ENCODE measurements around the gene AKR1B15.
"Not testable (repeated sequence)": the region's sequence is repeated elsewhere in the genome, so short reads cannot be mapped to it uniquely, and the experiment has no call there.

Gene AKR1B15

DNA sequence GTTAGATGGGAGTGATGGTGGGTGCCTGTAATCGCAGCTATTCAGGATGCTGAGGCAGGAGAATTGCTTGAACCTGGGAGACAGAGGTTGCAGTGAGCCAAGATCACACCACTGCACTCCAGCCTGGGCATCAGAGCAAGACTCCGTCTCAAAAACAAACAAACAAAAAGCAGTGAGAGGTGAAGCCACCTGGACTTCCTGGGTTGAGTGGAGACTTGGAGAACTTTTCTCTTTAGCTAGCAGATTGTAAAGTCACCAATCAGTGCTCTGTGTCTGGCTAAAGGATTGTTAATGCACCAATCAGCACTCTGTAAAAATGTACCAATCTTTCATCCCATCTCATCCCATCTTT lies 14.5 kb downstream of the AKR1B15 start:
- not testable (repeated sequence) for DNase-seq (ENCODE audit: low read depth)

GRCh38 chr7:134565643-134566136 lies 16.8 kb downstream of the AKR1B15 start:
- no peak for DNase-seq (ENCODE audit: low read depth)

DNA sequence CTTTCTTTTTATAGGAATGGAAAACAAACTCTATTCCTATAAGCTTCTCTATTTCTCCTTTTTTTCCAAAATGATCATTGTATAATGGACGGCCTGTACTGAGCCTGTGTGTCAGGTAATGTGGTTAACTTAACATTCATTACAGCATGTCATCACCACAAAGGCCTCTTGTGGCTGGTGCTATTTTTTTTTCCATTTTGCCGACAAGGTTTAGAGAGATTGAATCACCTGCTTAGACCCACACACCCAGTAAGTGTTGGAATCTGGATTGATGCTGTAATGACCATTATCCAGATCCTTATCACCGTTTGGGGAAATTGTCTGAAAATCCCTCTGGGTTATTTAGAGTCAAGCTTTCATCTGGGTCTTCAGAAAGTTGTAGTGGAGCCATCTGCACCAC lies 18.5 kb downstream of the AKR1B15 start:
- DNase-seq (ENCODE audit: low read depth) = no peak

GRCh38 chr7:134569962-134570361 lies 21.1 kb downstream of the AKR1B15 start:
- not testable (repeated sequence) for DNase-seq (ENCODE audit: low read depth)

DNA sequence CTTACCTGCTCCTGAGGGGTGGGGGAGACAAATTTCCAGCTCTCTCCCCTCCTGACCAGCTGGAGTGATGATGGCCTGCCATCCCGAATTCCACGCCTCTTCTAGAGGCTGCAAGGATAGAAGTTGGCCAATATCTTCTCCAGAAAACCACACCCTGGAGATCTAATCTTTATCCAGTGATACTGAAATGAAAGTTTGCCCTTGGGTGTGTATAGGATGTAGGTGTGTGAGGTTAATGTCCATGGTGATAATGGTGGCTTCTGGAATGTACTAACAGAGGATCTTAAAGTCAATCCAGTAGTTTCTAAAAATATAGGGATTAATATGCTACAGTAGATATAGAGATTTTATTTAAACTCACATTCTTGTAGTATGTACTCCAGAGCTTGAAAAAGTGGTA lies 22.2 kb downstream of the AKR1B15 start:
- DNase-seq (ENCODE audit: low read depth) = no peak

DNA sequence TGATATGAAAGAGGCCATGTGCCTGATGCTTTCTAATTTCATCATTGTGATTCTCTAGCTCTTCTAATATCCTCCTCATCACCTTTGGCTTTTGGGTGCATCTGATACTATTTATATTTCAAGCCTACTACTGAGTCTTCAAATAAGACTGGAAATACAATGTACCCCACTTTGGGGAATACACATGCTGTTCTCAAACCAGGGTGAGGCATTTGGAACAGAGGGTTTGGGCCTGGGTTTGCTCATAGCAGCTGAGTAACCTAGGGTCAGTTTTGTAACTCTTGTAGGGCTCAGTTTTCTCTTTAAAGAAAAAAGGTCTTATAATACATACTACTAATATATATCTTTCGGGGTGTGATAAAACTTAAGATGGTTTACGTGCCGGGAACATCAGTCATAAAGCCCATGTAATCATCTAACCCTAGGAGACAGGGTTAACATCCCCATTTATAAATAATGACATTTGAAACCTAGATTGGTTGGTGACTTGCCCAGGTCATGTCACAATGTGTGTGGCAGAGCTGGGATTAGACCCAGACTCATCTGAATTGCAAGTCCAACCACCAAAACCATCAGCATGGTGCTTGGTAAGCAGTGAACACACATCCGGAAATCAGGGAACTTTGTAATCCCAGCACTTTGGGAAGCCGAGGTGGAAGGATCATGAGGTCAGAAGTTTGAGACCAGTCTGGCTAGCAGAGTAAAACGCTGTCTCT lies 23.0 kb downstream of the AKR1B15 start:
- DNase-seq (ENCODE audit: low read depth) = no peak

GRCh38 chr7:134574322-134574721 lies 25.4 kb downstream of the AKR1B15 start:
- no peak for DNase-seq (ENCODE audit: low read depth)

- no peak for DNase-seq (ENCODE audit: low read depth)
Measured at GRCh38 chr7:134584290-134584689, 35.4 kb downstream of the AKR1B15 start.

- DNase-seq (ENCODE audit: low read depth) = no peak
Measured at GRCh38 chr7:134585897-134586296, 37.0 kb downstream of the AKR1B15 start.

DNA sequence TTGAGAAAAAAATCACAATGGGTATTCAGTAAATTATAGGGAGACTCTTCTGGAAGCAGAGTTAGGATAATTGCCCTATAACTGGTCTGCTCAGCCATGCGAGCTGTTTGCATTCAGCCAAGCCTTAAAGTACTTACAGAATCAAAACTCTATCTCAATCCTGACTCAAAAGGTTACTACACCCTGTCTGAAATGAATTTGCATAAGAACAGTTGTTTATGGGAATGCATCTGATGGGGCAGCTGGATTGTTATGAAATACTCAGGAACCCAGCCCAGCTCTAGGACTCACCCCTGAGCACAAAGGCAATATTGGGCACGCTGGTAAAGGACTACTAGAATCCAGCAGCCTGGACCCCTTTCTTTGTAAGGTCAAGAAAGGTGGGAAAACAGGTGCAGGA lies 38.8 kb downstream of the AKR1B15 start:
- DNase-seq (ENCODE audit: low read depth) = no peak

DNA sequence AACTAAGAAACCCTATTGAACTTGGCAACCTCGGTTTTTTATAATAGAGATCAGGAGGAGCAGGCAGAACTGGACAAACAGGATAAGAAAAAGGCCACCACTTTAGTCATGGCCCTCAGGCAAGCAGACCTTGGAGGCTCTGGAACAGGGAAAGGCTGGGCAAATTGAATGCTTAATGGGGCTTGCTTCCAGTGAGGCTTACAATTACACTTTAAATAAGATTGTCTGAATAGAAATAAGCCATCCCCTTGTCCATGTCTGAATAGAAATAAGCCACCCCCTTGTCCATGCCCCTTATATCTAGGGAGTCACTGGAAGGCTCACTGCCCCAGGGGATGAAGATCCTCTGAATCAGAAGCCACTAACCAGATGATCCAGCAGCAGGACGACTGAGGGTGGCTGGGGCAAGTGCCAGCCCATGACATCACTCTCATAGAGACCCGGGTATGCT lies 40.6 kb downstream of the AKR1B15 start:
- no peak for DNase-seq (ENCODE audit: low read depth)

- no peak for DNase-seq (ENCODE audit: low read depth)
Measured at GRCh38 chr7:134593530-134594392, 44.9 kb downstream of the AKR1B15 start.

- no peak for DNase-seq (ENCODE audit: low read depth)
Measured at GRCh38 chr7:134594877-134595276, 46.0 kb downstream of the AKR1B15 start.

GRCh38 chr7:134599371-134599770 lies 50.5 kb downstream of the AKR1B15 start:
- no peak for DNase-seq (ENCODE audit: low read depth)

GRCh38 chr7:134601459-134601858 lies 52.5 kb downstream of the AKR1B15 start:
- no peak for DNase-seq (ENCODE audit: low read depth)

GRCh38 chr7:134602881-134603451 lies 54.1 kb downstream of the AKR1B15 start:
- no peak for DNase-seq (ENCODE audit: low read depth)

DNA sequence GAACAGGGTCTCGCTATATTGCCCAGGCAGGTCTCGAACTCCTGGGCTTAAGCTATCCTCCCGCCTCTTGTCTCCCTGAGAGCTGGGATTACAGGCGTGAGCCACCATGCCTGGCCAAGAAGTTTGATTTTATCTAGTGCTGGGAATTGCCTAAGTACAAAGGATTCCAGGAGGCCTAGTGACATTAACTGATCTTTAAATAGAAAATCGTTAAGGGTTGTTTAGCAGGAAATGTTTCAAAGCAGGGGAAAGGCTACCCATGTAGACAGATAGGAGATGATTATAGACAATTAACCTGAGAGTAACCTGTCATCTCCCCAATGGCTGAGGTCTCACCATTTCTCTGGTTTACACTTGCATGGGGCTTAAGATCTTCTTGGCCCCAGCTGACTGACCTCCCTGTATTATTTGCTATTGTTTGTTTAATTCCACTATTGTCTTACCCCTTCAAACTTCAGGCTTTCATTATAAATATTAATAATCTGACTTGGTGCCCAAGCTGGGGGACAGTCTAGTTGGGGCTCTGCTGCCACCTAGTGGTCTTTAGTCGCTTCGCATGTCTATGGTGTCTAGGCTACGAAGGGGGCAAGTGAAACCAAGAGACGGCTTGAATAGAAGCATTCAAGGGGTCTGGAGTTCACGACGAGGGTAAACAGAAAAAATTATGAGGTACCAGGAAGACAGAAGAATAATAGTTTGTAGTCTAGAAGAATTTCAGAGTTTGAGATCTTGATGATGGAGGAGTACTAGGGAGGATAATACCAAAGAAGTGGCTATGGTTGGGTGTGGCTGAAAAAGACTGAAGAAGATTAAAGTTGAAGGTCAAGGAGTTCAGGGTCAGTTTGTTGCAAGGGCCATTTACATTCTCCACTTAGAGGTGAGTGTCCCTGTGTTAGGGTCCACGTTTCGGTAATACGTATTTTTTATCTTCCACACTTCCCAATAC lies 57.3 kb downstream of the AKR1B15 start:
- DNase-seq (ENCODE audit: low read depth) = peak; percentile 24

- no peak for DNase-seq (ENCODE audit: low read depth)
Measured at GRCh38 chr7:134611611-134612151, 62.8 kb downstream of the AKR1B15 start.

DNA sequence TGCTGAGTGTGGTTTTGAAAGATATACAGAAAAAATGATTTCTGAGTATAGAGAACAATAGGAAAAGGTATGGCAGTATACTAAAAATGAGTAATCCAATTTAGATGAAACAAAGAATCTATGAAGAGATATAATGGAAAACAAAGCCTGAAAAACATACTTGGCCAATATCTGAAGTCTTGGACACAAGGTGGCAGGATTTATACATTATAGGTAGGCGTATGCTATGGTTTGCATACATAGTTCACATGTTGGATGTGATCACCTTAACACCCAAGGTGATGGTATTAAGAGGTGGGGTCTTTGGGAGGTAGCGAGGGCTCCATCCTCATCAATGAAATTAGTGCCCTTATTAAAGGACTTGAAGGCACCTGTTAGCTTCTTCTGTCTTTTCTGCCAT lies 63.3 kb downstream of the AKR1B15 start:
- DNase-seq (ENCODE audit: low read depth) = no peak

DNA sequence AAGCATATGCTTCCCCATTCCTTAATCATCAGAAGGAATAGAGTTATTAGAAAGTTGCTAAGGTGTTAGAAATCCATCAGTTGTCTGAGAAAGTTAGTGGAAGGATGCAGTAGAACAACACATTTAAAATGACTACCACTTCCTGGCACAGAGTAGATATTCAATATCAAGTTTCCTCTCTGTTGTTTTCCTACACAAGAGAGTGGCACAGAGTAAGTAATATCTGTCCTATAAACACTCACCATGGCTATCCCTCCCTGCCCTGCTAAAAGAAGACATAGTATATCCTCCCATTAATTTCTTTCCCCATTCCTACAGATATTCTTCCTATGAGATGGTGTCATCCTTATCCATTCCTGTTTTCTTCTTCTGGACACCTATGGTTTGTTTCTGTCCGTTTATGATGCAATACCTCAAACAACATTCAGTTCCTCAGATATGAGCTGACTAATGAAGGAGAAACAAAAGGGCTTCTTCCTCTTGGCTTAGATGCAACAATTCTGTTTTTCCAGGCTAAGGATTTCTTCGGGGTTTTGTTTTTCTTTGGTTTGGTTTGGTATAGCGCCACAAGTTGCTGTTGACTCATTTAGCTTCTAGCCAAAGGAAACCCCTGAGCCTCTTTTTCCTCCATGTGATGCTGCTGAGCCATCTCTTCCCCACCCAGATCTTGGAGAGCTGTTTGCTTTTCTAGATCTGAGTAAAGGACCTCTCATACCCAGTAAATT lies 64.9 kb downstream of the AKR1B15 start:
- DNase-seq (ENCODE audit: low read depth) = no peak

DNA sequence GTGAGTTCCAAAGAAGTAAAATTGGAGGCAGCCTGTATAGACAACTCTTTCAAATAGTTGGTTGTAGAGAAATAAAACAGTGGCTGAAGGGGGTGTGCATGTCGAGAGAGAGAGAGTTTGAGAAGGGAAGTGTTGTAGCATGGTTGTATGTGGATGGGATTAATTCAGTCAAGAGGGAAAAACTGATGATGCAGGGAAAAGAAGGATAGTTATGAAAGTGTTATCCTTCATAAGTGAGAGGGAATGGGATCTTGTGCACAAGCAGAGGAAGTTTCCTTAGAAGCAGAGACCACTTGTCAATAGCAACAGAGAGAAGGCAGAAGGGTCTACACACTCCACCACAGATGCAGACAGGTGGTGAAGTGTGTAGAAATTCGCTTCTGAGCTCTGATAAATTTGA lies 67.7 kb downstream of the AKR1B15 start:
- DNase-seq (ENCODE audit: low read depth) = no peak
